Erythroblast (primary cell): ENCODE measurements around the gene CARS1.

Experiments
- GATA1 ChIP-seq: IDR thresholded peaks from 2 replicates; pipeline ENCODE4 v1.6.1; 2011; ENCODE audit warnings: low read depth, mild to moderate bottlenecking, control low read depth, low read length, moderate library complexity
- POLR2A ChIP-seq: IDR thresholded peaks from 2 replicates; pipeline ENCODE4 v1.6.1; 2011; ENCODE audit warnings: mild to moderate bottlenecking, low read length

DNA sequence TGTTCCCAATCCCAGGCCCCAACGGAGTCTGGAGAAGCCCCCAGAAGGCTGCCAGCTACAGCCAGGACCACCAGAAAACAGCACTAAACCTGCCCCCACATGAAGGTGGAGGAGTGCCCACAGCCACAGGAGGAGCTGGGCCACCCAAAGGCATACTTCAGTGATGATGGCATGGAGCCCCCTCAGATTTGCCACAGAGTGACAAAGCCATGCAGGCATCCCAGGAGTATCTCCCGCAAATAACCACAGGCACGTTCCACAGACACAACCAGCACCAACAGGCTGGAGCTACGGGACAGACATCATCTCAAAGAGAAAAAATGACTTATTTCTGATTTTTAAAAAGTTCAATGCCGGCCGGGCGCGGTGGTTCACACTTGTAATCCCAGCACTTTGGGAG lies 10.6 kb downstream of the CARS1 start:
- no peak for TF ChIP-seq POLR2A
- TF ChIP-seq GATA1, result no peak
